Activated CD8-positive, alpha-beta memory T cell treated with anti-CD3 and anti-CD28 coated beads for 4 hours (primary cell): ENCODE data around the gene ELMO2.

Experiments
- DNase-seq, 2 donors: peaks; one replicate each; pipeline ENCODE4 v3.0.0-alpha.2; 2020; ENCODE audit warnings: low read depth in 2 of 2

ELMO2 gene

GRCh38 chr20:46333161-46333991 is 73.0 kb downstream of the ELMO2 start:
- no peak for DNase-seq

DNA sequence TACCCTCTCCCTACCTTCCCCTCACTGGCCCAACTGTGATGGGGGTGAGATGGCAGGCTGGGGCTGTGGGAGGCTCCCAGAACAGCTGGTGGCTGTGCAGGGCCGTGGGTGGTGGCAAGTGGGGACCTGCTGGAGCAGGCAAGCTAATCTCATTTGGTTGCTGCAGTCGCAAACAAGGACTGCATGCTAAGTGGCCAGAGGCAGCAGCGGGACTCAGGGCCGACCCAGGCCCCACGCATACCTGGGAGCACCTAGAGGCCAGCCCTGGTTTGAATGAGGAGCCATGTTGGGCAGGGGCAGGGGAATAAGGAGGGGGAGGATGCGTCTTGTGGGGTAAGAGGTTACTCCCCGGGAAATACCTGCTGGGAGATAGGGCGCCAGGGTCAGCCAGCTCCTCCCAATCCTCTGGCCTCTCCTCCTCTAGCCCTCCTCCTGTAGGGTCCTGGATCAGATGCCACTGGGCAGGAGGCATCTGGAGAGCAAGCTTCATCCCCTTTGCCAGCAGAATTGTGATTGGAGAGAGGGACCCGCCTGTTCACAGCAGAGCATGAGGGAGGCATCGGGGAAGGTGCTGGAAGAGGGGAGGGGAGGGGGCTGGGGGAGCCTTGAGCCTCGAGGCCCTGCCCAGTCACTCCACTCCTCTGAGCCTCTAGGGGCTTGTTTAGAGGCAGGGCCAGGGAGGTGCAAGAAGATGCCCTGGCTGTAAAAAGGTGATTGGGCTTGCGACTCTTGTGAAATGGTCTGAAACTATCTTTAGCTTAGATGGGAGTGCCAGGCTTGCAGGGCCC is 73.8 kb downstream of the ELMO2 start:
- DNase-seq = no peak

DNA sequence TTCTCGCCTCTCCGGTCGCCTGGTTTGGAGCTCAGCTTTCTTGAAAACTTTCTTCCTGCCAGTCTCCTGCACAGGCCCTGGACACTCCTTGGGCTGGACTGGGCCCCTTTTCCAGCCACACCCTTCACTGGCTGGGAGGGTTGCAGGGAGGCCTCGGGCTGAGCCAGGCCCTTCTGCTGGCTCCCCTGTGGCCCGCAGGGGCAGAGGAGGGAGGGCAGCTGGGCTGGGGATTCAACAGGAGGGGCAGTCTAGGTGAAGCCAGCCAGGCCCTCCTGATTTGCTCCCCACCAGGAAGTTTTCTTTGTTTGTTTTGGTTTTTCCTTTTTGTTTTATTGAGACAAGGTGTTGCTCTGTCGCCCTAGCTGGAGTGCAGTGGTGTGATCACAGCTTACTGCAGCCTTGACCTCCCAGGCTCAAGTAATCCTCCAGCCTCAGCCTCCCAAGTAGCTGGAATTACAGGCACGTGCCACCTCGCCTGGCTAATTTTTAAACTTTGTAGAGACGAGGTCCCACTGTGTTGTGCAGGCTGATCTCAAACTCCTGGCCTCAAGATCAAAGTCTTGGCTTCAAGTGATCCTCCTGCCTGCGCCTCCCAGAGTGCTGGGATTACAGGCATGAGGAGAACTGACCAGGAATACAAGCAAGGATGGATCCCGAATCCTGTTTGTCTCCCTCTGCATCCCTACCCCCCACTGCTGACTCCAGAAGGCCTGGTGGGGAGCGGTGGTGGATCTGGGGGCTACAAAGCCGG is 74.6 kb downstream of the ELMO2 start:
- DNase-seq = no peak

- no peak for DNase-seq
Observed at GRCh38 chr20:46330831-46331371, 75.5 kb downstream of the ELMO2 start.

DNA sequence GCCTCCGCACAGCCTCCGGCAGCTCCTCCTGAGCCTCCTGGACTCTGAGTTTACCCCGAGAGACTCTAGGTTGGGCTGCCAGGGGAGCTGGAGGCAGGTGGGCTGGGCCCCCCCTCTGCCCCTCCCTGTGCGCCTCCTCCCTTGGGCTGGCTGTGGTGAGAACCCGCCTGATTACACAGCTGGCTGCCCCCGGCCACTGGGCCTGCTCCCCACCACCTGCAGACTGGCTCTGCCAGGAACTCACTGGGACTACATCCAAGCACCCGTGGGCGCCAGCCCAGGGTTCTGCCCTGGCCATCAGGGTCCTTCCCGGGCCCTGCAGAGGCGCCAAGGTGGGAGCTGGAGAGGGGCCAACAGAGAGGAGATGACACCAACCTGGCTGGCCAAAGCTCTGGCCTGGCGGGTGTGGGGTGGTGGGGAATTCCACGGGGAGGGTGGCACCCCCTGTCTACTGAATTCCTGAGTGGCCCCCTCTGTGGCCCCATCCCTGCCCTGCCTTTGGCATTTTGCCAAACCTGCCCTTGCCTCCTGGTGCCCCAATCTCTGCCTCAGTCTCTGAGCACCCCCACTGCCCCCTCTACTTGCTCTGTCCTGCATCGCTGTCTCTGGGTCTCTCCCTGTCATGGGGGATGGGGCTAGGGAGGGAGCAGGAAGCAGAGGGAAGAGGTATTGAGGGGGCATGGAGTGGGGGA is 76.2 kb downstream of the ELMO2 start:
- no peak for DNase-seq

DNA sequence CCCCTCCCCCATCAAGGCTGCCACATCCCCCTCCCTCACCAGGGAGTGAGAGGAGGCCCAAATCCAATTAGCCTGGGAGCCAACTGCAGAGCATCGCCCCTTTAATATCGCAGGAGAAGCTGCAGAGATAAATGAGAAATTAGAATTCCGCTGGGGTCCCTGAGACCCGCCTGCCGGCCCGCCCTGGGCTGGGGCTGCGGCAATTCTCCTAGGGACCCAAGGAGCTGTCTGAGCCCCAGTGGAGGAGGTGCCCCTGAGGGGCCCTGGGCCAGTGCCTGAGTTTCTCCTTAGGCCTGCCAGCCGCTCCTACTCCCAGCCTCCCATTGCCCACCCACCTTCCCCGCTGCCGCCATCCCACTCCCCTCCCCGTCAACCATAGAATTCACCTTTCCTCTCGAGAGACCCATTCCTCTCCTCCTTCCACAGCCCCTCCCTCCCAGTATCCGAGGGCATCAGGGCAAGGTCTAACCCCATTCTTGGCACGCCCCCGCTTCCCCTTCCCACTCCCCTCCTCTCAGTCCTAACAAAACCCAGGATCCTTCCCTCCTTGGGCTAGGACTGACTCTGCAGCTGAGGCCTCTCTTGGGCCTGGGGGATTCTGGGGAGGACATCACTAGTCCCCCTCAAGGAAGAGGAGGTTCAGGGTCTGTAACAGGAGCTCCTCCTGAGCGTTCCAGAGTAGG is 78.1 kb downstream of the ELMO2 start:
- no peak for DNase-seq

GRCh38 chr20:46327557-46327956 is 78.9 kb downstream of the ELMO2 start:
- DNase-seq = no peak

- no peak for DNase-seq
Observed at GRCh38 chr20:46325789-46326188, 80.6 kb downstream of the ELMO2 start.

- no peak for DNase-seq
Observed at GRCh38 chr20:46324960-46325703, 81.3 kb downstream of the ELMO2 start.

- DNase-seq = no peak
Observed at GRCh38 chr20:46324379-46324778, 82.0 kb downstream of the ELMO2 start.

DNA sequence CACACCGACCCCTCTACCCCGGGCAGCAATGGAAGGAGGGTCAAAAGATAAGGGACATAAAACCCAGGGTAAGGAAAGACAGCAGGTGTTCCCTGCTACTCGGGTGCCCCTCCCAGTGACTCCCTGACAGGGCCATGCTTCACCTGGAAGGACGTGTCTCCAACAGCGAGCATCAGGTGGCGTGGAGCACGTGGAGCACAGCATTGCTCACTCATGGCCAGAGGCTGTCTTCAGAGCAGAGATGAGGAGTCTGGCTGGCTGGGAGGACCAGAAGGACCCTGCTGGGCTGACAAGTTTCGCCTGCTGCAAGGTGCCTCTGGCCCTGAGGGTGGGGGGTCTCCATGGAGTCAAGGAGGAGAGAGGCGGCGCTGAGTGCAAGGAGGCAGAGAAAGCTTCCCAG is 82.9 kb downstream of the ELMO2 start:
- no peak for DNase-seq

GRCh38 chr20:46322641-46323040 is 83.8 kb downstream of the ELMO2 start:
- DNase-seq = no peak

GRCh38 chr20:46317685-46318177 is 88.7 kb downstream of the ELMO2 start:
- DNase-seq = no peak

- DNase-seq = no peak
Observed at GRCh38 chr20:46316984-46317684, 89.3 kb downstream of the ELMO2 start.
